GM11168 (cell line): ENCODE data around the gene CCDC200.
"Not testable (repeated sequence)": the region's sequence is repeated elsewhere in the genome, so short reads cannot be mapped to it uniquely, and the experiment has no call there.

ENCODE experiments used
- in situ Hi-C: fragments of 300-500 bp; cut with MboI; formaldehyde crosslinking; loops from one replicate; pipeline ENCODE4 v1.12.0; 2022; ENCODE audit warnings: low sequenced_read_pairs; ENCODE audit not compliant: unreplicated experiment

Gene CCDC200

DNA sequence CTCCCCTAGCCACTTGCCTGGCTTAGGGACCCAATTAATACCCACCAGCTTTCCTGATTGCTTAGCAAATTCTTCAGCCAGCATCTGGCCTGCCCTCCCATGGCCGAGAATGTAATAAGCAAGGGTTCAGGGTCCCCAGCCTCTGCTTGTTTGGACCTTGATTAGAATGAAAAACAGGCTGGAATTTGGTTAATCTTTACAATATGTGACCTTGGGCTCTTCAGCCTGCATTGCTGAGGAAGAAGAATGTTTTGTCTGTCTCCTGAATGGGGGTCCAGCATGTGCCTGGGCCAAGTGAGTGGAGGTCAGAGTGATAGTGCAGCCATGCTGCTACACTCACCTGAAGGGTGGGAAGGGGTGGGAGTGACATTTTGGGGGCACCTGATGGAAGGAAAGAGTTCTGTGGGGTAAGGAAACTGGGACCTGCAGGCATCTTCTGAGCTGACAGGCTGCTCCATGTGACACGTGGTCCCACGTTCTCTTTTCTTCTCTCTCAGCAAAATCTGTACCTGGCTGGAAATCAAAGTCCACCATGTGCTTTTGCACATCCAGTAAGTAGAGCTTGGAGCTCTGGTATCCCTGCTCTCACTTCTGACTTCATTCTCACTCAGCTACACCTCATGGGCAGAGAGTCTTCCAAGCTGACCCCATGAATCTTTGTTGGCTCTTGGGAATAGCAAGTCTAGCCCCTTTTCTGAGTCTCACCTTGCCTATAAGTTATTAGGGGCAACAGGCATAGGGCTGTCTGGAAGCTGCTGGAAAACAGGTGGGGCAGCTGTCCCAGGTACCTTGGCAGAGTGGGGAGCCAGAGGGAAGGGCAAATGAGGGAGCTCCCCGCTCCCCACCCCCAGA is 11.4 kb downstream of the CCDC200 start:
- in situ Hi-C loops, result loop anchor here (5.0 kb wide), 1 partner anchor 100 kb away; no protein-coding TSS in a partner anchor

DNA sequence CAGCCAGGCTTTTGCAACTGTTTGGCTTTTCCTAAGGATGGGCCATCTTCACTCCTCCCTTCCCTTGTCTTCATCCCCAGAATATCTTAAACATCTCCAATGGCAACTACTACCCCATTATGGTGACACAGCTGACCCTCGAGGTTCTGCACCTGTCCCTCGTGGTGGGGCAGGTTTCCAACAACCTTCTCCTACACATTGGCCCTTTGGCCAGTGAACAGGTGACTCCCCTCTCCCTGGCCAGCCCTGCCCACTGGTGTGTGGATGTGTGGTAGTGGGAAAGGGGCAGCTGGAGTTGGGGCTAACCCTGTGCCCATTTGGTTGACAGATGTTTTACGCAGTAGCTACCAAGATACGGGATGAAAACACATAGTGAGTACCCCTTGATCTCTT is 12.1 kb downstream of the CCDC200 start:
- in situ Hi-C loops, result loop anchor here (5.0 kb wide), 1 partner anchor 101 kb away; no protein-coding TSS in a partner anchor

DNA sequence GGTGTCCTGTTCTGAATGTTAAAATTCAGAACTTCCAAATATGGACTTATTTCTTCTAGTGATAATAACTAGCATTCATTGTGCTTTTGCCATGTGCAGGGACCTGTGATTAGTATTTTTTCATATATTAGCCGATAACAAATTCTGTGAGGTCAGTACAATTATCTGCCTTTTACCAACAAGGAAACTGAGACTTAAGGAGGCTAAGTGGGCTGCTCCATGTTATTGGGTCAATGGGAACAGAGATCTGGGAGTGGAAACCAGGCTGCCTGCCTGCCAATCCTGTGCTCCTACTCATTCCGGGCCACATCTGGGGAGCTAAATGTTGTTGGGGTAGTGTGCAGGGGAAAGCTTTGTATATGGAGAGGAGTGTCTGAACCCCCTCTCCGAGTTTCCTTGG is 13.1 kb downstream of the CCDC200 start:
- in situ Hi-C loops, result loop anchor here (5.0 kb wide), 1 partner anchor 102 kb away; no protein-coding TSS in a partner anchor

DNA sequence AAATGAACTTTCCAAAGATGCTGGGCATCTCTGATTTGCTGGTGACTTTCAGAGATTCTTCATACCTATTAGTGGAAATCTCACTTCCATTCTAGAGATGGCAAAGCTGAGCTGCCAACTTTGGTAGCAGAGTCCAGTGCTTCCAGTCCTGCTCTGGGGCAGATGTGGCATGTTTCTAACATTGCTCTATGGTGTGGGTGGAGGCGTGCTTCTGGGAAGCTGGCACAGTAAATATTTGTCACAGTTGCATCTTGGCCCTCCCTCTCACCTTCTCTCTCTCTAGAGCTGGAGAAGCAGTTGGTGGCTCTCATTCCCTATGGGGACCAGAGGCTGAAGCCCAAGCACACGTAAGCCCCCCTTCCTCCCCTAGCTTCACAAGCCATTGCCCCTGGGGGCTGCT is 14.9 kb downstream of the CCDC200 start:
- in situ Hi-C loops, result no loop called here

DNA sequence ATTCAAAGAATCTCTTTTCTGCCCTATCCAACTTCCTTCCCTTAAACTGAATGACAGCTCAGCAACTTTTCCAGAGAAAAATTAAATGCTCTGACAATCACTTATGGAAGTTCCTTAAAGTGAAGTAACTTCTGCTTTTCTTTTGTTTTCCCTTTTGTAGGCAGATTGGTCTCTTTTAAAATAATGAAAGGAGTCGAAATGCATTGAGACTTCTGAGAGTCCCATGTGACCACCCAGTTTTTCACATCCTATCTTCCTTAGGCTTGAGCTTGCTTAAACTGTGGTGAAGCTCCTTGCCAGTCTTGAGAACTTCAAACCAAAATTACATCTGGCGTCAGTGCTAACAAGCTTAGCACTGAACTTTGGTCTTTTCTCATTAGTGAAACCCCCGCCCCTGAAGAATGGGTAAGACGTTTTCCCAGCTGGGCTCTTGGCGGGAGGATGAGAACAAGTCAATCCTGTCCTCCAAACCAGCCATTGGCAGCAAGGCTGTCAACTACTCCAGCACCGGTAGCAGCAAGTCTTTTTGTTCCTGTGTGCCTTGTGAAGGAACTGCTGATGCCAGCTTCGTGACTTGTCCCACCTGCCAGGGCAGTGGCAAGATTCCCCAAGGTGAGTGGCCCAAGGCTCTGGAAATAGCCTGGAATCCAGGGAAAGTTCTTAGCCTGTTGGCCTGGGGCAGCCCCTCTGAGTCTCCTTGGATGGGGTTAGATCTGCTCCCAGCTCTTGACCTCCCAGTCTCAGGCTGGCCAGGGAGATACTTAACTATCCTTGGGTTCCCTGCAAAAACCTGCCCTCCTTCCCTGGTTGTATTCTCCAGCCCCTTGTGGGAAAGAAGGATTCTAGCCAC is 15.6 kb downstream of the CCDC200 start:
- in situ Hi-C loops, result no loop called here

DNA sequence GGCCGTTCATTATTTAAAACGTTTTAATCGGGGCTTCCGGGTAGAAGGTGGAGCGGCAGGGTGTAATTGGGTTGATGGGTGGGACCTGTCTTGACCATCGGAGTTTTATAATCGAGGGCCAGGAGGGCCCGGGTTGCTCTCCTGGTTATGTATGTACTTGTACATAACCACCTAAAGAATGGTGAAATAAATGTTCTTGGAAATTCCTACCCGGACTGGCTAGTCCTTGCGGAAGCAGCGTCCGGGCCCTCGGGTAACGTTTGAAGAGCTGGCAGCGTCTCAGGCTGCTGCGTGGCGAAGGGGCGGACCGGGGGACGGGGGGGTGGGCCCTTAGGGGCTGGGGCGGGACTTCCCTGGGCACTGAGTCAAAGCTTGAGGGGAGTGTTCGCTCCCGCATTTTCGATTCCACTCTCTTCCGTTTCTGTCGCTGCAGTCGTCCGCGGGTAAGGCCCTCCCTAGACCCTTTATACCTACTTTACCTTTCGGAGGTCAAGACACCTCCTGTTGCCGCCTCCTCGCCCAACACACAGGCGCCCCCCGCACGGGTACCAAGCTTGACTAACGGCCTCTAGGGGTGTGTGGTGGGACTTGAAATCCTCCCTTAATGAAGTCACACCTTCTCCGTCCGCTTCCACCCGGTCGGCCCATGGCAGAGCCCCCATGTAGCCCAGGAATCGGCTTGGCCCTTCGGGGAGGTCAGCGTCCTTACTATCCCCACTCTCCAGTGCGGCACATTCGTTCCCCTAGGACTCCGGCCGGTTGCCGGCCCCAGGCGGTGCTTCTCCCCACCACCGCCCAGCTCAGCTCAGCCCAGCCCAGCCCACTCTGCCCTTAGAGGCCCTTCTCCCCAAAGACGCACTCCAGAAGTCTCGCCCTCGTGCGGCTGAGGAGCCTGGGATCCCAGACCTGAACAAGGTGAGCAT is 16.7 kb downstream of the CCDC200 start, which contains the start of gene TMEM106A:
TMEM106A (plus strand) TSS at position 396 of the 923 bp plus-strand sequence. CDS start 1,167 bp downstream, outside the sequence.
- in situ Hi-C loops, result no loop called here

DNA sequence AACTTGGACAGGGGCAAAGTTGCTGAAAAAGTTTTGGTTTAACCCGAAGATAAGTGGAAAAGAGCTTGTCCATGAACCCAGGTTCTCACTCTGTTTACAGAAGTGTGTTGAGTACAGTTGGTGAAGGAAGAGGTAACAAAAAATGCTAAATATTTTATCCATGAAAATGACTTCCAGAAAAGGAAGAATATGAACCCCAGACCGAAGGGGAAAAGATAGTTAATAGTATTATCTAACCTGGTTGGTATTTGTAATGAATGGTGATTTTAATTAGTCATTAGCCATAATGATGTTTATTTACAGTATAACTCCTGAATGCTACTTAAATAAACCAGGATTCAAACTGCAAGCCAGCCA is 17.3 kb downstream of the CCDC200 start:
- in situ Hi-C loops, result no loop called here

DNA sequence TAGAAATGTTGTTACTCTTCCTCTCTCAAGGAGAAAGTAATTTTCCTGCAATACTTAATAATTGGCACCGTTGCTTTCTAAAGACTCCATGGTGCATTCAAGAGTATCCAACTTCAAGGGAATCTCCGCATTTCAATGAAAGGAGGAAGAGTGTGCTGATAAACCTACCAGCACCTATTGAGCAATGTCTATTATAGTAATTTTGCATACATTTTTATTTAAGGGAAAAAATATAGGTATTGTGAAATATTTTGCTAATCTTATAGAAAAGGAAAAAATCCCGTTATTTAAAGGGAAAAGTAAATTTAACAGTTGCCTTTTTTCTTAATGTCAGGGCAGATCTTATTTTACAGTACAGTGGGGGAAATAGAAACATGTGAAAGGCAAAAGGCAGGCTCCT is 17.8 kb downstream of the CCDC200 start:
- in situ Hi-C loops, result no loop called here

DNA sequence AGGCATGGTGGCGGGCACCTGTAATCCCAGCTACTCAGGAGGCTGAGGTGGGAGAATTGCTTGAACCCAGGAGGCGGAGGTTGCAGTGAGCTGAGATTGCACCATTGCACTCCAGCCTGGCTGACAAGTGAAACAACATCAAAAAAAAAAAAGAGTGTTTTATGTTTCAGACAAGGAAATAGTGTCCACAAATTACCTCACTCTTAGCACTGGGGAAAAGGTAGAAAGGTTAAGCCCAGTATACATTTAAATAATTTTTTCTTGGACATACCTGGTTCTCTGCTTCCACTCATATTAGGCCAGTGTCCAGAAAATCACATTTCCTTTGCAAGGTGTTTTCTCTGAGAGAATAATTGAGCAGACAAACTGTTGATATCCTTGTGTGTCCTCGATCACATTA is 25.4 kb downstream of the CCDC200 start:
- in situ Hi-C loops, result not testable (repeated sequence)

DNA sequence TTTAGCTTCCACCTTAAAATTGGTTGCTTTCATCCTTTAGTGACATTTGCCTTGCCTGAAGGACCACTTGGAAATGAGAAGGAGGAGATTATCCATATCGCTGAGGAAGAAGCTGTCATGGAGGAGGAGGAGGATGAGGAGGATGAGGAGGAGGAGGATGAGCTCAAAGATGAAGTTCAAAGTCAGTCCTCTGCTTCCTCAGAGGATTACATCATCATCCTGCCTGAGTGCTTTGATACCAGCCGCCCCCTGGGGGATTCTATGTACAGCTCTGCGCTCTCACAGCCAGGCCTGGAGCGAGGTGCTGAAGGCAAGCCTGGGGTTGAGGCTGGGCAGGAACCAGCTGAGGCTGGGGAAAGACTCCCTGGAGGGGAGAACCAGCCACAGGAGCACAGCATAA is 28.3 kb downstream of the CCDC200 start:
- in situ Hi-C loops, result no loop called here

DNA sequence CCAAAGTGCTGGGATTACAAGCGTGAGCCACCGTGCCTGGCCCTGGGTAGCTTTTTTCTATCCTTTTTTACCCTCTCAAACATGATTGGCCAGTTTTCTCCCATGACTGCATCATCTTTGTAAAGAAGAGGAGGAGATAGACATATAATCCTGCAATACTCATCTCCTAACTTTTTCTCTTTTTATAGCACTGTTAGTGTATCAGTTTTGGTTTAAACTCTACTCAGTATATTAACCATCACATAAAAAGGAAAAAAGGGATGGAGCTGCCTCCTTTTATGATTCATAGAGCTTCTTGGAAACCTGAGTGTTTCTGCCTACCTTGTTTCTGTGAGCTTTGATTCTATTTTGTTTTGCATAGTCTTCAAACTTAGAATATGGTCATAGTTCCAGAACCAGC is 28.8 kb downstream of the CCDC200 start:
- in situ Hi-C loops, result no loop called here

DNA sequence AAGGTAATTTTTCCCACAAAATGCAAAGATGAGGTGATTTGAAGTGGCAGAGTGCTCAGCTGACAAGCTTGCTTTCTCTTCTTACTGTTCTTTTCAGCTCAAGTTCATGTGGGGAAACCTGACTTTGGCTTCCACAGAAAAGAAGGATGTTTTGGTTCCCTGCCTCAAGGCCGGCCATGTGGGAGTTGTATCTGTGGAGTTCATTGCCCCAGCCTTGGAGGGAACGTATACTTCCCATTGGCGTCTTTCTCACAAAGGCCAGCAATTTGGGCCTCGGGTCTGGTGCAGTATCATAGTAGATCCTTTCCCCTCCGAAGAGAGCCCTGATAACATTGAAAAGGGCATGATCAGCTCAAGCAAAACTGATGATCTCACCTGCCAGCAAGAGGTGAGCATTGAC is 35.2 kb downstream of the CCDC200 start:
- in situ Hi-C loops, result no loop called here

DNA sequence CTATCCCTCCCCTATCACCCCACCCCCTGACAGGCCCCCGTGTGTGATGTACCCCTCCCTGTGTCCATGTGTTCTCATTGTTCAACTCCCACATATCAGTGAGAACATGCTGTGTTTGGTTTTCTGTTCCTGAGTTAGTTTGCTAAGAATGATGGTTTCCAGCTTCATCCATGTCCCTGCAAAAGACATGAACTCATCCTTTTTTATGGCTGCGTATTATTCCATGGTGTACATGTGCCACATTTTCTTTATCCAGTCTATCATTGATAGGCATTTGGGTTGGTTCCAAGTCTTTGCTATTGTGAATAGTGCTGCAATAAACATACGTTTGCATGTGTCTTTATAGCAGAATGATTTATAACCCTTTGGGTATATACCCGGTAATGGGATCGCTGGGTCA is 41.8 kb downstream of the CCDC200 start:
- in situ Hi-C loops, result not testable (repeated sequence)

DNA sequence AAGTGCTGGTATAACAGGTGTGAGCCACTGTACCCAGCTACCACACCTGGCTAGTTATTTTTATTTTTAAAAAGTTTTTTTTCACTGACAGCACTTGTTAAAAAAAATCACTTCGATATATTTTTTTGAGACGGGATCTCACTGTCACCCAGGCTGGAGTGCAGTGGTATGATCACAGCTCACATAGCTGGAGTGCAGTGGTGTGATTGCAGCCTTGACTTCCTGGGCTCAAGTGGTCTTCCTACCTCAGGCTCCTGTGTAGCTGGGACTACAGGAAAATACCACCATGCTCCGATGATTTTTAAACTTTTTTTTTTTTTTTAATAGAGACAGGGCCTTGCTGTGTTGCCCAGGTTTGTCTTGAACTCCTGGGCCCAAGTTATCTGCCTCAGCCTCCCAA is 44.5 kb downstream of the CCDC200 start:
- in situ Hi-C loops, result no loop called here

DNA sequence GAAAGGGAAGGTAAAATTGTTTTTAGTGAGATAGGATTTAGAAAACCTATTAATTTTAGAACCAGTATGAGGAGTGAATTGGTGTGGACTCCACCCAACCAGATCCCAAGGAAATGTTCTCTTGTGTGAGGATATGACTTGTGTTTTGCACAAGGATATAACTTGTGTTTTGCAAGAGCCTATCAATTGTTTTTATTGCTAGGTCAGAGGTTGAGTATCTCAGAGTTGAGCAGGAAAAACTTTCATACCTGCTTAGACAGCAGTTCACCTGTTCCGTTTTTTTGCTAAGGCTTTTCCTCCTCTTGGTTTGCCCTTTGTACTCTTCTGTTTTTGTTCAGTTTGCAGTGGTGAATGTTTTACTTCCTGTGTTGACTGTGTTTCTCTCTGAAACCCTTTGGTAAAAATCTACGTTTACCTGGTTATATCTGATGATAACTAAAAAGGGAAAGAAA is 52.3 kb downstream of the CCDC200 start:
- in situ Hi-C loops, result no loop called here

DNA sequence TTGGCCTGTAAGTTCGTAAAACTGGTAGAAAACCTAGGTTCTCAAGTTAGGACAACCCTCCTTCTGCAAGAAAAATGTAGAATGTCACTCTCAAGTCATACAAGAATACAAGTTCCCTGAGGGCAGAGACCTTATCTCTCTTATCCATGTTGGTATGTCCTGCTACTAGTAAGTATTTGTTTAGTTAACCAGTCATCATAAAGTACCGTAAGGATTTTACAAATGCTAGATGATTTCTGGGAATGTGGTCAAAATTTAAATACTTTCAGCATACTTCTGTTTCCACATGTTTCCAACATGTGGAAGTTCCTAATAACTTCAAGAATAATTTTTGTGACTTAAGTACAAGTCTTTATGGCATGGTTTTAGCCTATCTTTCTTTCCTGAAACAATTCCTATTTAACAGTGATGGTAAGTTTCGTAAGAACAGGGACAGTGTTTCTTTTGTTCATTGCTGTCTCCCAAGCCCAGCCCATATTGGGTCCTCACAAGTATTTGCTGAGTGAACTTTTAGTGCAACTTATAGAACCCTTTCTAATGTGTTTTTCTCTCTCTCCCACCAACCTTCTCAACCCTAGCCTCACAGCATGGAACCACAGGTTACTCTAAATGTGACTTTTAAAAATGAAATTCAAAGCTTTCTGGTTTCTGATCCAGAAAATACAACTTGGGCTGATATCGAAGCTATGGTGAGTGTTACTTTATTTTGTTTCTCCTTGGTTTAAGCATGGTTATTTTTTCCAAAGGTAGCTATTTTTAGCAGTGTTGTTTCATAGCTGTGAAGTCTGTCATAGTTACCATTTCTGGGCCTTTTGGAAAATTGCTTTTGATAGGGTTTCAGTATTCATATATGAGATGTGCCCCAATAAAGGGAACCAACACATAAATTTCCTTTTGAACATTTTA is 53.0 kb downstream of the CCDC200 start:
- in situ Hi-C loops, result no loop called here

DNA sequence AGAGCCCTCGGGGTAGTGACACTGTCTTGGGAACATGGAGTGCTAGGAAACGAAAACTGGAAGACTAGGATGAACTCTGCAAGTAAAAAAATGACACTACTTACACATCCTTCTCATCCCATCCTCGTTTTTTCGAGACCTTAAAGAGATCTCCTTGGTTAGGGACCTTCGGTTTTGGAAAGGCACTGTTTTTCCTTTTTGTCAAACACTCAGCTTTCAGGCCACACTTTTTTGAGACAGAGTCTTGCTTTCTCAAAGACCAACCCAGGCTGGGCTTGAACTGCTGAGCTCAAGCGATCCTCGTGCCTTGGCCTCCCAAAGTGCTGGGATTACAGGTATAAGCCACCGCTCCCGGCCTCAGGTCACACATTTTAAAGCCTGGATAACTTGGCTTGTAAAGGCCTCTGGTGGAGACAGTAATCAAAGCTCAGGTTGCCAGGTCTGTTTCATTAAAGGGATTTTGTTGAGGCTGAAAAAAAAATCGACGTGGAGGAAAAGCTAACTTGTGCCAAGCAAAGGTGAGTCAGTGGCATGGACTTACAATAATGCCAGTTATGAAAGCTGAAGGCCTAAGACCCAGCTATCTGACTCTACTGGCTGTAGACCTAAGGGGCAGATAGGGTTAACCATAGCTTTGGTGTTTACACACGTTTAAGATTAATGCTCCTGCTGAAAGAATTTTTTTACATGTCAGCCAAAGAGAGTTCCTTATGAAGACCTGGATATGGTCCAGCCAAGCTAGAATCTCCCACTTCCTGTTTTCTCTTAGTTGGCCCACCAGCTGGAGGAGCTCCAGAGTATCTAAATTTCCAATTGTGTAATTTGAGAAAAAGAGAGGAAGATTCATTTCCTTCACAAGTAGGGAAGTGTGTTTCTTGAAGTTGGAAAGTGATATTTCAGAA is 56.6 kb downstream of the CCDC200 start:
- in situ Hi-C loops, result no loop called here
